GM12878 (cell line): ENCODE data around the gene CHN2. TPM values are rescaled to one million over a fixed set of nuclear protein-coding genes. Genes with fewer than 3 reads are reported as not detected.

Experiments used
- CBX3 ChIP-seq: fragments of 200-600 bp; sonication (generic); IDR thresholded peaks from 2 replicates; pipeline ENCODE4 v1.6.1; 2016; ENCODE audit warnings: low read depth, borderline replicate concordance
- ELK1 ChIP-seq: IDR thresholded peaks from 2 replicates; pipeline ENCODE4 v1.6.1; 2012; ENCODE audit warnings: low read depth, low read length, improper control_type of control experiment
- FOXK2 ChIP-seq: fragments of 450-650 bp; IDR thresholded peaks from 2 replicates; pipeline ENCODE4 v1.6.1; 2017; ENCODE audit warnings: mild to moderate bottlenecking, moderate library complexity
- HDAC2 ChIP-seq: fragments of 200-600 bp; sonication (generic); IDR thresholded peaks from 2 replicates; pipeline ENCODE4 v1.6.1; 2017
- JUNB ChIP-seq: IDR thresholded peaks from 2 replicates; pipeline ENCODE4 v1.6.1; 2016; ENCODE audit warnings: antibody characterized with exemption, mild to moderate bottlenecking
- NFIC ChIP-seq: IDR thresholded peaks from 2 replicates; pipeline ENCODE4 v1.6.1; 2012; ENCODE audit warnings: low read depth, mild to moderate bottlenecking, inconsistent platforms, low read length, moderate library complexity
- PAX5 ChIP-seq: IDR thresholded peaks from 2 replicates; pipeline ENCODE4 v1.6.1; 2011; ENCODE audit warnings: low read depth, low read length, borderline replicate concordance
- RELA ChIP-seq: fragments of 450-650 bp; IDR thresholded peaks from 2 replicates; pipeline ENCODE4 v1.8.0; 2014; ENCODE audit warnings: borderline replicate concordance; ENCODE audit not compliant: partially characterized antibody
- SIN3A ChIP-seq: IDR thresholded peaks from 2 replicates; pipeline ENCODE4 v1.6.1; 2012; ENCODE audit warnings: low read depth, low read length, improper control_type of control experiment
- SUPT20H ChIP-seq: IDR thresholded peaks from 2 replicates; pipeline ENCODE4 v1.6.1; 2011; ENCODE audit warnings: low read depth, mild to moderate bottlenecking, low read length, moderate library complexity, borderline replicate concordance; ENCODE audit not compliant: control insufficient read depth
- ZBTB4 ChIP-seq: fragments of 450-650 bp; formaldehyde crosslinking; IDR thresholded peaks from 2 replicates; pipeline ENCODE4 v1.4.0; 2022; ENCODE audit warnings: mild to moderate bottlenecking, moderate library complexity
- polyA plus RNA-seq, 11 experiments: library from polyadenylated mRNA; depleted of rRNA in 4 of 11; unstranded in 6 of 11; stranded (reverse) in 5 of 11; fragments of >200 nt; fragmentation: Nextera tagmentation in 4 of 11; fragmentation: Illumina TruSeq in 1 of 11; extraction: Ambion mirVana in 4 of 11; extraction: Trizol in 1 of 11; gene quantifications; 1 replicate in 1 of 11; 2 replicates in 10 of 11; pipeline versions ENCODE4 v1.2.1 to v1.2.3, GENCODE V29; 2011 to 2016; ENCODE audit warnings: inconsistent platforms in 2 of 11, missing spikeins in 2 of 11, low read depth in 1 of 11
- total RNA-seq, 4 experiments: library from RNA; depleted of rRNA in 3 of 4; stranded (reverse); fragments of >200 nt in 3 of 4; fragmentation: Illumina TruSeq in 1 of 4; extraction: Trizol in 1 of 4; gene quantifications; 2 replicates each; pipeline versions ENCODE4 v1.2.1 to v1.2.3, GENCODE V29; 2013 to 2021
- TF ChIP-seq, protein P1 (sequence below): IDR thresholded peaks from 2 replicates; pipeline ENCODE4 v1.6.1; 2012; ENCODE audit warnings: mild to moderate bottlenecking, low read depth, low read length
- TF ChIP-seq, protein P2 (sequence below): IDR thresholded peaks from 2 replicates; pipeline ENCODE4 v1.6.1; 2011; ENCODE audit warnings: borderline replicate concordance, low read depth, mild to moderate bottlenecking, moderate library complexity, mixed read lengths, low read length; ENCODE audit not compliant: insufficient read depth; ENCODE audit errors: extremely low read length
- TF ChIP-seq, protein P3 (sequence below): IDR thresholded peaks from 2 replicates; pipeline ENCODE4 v1.6.1; 2012; ENCODE audit warnings: low read length, inconsistent platforms

Gene CHN2
- total and polyA plus RNA-seq, 10 of the 15 experiments (the other 5 are each of a cell fraction or from before 2014, with no cell fraction given): 0.11 to 3.8 (median 0.37) TPM; not detected in 2

DNA sequence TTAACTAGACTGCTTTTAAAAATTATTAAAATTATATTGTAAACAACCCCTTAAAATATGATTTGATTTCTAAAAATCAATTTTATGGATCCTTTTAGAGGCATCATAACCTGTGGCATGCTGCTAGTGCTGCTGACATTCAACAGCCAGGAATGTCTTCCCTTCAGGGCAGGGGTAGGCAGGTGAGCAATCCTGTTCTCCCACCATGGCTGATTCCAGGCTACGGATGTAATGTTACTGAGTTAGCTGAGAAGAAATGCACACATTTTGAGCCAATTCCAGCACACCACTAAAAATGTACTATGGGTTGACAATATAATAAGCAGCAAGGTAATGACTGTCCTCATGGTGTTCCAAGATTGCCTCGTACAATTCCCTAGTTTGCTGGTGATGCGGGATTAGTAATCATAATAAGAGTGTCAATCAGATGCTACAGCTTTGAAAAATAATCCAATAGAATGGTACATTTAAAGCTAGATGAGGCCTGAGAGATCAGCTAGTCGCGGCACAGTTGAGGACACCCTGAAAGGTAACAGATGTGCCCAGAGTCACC, 260.4 kb downstream of the CHN2 start (continued):
- TF ChIP-seq ZBTB4 (CRISPR knock-in tag): no peak
- TF ChIP-seq HDAC2: no peak
- no peak for TF ChIP-seq SIN3A
- TF ChIP-seq, protein P1, sequence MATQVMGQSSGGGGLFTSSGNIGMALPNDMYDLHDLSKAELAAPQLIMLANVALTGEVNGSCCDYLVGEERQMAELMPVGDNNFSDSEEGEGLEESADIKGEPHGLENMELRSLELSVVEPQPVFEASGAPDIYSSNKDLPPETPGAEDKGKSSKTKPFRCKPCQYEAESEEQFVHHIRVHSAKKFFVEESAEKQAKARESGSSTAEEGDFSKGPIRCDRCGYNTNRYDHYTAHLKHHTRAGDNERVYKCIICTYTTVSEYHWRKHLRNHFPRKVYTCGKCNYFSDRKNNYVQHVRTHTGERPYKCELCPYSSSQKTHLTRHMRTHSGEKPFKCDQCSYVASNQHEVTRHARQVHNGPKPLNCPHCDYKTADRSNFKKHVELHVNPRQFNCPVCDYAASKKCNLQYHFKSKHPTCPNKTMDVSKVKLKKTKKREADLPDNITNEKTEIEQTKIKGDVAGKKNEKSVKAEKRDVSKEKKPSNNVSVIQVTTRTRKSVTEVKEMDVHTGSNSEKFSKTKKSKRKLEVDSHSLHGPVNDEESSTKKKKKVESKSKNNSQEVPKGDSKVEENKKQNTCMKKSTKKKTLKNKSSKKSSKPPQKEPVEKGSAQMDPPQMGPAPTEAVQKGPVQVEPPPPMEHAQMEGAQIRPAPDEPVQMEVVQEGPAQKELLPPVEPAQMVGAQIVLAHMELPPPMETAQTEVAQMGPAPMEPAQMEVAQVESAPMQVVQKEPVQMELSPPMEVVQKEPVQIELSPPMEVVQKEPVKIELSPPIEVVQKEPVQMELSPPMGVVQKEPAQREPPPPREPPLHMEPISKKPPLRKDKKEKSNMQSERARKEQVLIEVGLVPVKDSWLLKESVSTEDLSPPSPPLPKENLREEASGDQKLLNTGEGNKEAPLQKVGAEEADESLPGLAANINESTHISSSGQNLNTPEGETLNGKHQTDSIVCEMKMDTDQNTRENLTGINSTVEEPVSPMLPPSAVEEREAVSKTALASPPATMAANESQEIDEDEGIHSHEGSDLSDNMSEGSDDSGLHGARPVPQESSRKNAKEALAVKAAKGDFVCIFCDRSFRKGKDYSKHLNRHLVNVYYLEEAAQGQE: no peak
- TF ChIP-seq CBX3: no peak
- no peak for TF ChIP-seq ELK1
- TF ChIP-seq RELA: no peak
- no peak for TF ChIP-seq SUPT20H
- TF ChIP-seq, protein P2, sequence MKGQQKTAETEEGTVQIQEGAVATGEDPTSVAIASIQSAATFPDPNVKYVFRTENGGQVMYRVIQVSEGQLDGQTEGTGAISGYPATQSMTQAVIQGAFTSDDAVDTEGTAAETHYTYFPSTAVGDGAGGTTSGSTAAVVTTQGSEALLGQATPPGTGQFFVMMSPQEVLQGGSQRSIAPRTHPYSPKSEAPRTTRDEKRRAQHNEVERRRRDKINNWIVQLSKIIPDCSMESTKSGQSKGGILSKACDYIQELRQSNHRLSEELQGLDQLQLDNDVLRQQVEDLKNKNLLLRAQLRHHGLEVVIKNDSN: no peak
- TF ChIP-seq, protein P3, sequence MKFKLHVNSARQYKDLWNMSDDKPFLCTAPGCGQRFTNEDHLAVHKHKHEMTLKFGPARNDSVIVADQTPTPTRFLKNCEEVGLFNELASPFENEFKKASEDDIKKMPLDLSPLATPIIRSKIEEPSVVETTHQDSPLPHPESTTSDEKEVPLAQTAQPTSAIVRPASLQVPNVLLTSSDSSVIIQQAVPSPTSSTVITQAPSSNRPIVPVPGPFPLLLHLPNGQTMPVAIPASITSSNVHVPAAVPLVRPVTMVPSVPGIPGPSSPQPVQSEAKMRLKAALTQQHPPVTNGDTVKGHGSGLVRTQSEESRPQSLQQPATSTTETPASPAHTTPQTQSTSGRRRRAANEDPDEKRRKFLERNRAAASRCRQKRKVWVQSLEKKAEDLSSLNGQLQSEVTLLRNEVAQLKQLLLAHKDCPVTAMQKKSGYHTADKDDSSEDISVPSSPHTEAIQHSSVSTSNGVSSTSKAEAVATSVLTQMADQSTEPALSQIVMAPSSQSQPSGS: no peak
- no peak for TF ChIP-seq JUNB
- no peak for TF ChIP-seq FOXK2
- TF ChIP-seq NFIC: no peak
- no peak for TF ChIP-seq PAX5
- TF ChIP-seq, all 136 proteins: peak for 0
